DMS79 (cell line): Measurements from ENCODE around the gene CELSR1.
"Not testable (repeated sequence)": the region's sequence is repeated elsewhere in the genome, so short reads cannot be mapped to it uniquely, and the experiment has no call there.

Experiments
- DNase-seq: peaks from one replicate; lab custom pipeline; 2025; lab: John Stamatoyannopoulos, UW

CELSR1 gene

GRCh38 chr22:46532416-46532815 lies 5.0 kb downstream of the CELSR1 start:
- DNase-seq, result no peak

- no peak for DNase-seq
Measured at GRCh38 chr22:46531581-46532175, 5.7 kb downstream of the CELSR1 start.

GRCh38 chr22:46528121-46528610 lies 9.3 kb downstream of the CELSR1 start:
- DNase-seq, result no peak

GRCh38 chr22:46526244-46526839 lies 11.1 kb downstream of the CELSR1 start:
- no peak for DNase-seq

GRCh38 chr22:46525389-46526243 lies 11.8 kb downstream of the CELSR1 start:
- no peak for DNase-seq

GRCh38 chr22:46524203-46524740 lies 13.1 kb downstream of the CELSR1 start:
- no peak for DNase-seq

GRCh38 chr22:46522797-46523196 lies 14.6 kb downstream of the CELSR1 start:
- DNase-seq, result no peak

- no peak for DNase-seq
Measured at GRCh38 chr22:46521994-46522393, 15.4 kb downstream of the CELSR1 start.

- DNase-seq, result no peak
Measured at GRCh38 chr22:46520880-46521279, 16.5 kb downstream of the CELSR1 start.

GRCh38 chr22:46519377-46519776 lies 18.0 kb downstream of the CELSR1 start:
- DNase-seq, result no peak

GRCh38 chr22:46518542-46519325 lies 18.7 kb downstream of the CELSR1 start:
- no peak for DNase-seq

- no peak for DNase-seq
Measured at GRCh38 chr22:46518038-46518437, 19.4 kb downstream of the CELSR1 start.

GRCh38 chr22:46517255-46517761 lies 20.1 kb downstream of the CELSR1 start:
- no peak for DNase-seq

- no peak for DNase-seq
Measured at GRCh38 chr22:46516638-46517037, 20.8 kb downstream of the CELSR1 start.

GRCh38 chr22:46516112-46516487 lies 21.3 kb downstream of the CELSR1 start:
- DNase-seq, result not testable (repeated sequence)

GRCh38 chr22:46515208-46516111 lies 22.0 kb downstream of the CELSR1 start:
- no peak for DNase-seq

GRCh38 chr22:46514592-46515207 lies 22.7 kb downstream of the CELSR1 start:
- DNase-seq, result no peak

- DNase-seq, result no peak
Measured at GRCh38 chr22:46513908-46514550, 23.4 kb downstream of the CELSR1 start.

- no peak for DNase-seq
Measured at GRCh38 chr22:46512683-46513082, 24.7 kb downstream of the CELSR1 start.

- no peak for DNase-seq
Measured at GRCh38 chr22:46512039-46512370, 25.4 kb downstream of the CELSR1 start.
